HG02852 (cell line): ENCODE results near the gene ZFAND3.

Source experiments
- ATAC-seq: cut with Tn5 transposase; IDR thresholded peaks from one replicate; pipeline ENCODE4 v1.9.1; 2021; ENCODE audit warnings: mild to moderate bottlenecking, moderate library complexity; ENCODE audit not compliant: unreplicated experiment

ZFAND3 gene

GRCh38 chr6:38193481-38194281, 374.2 kb downstream of the ZFAND3 start:
- no peak for ATAC-seq

- ATAC-seq, result no peak
Observed at GRCh38 chr6:38194282-38194572, 374.7 kb downstream of the ZFAND3 start.

GRCh38 chr6:38194589-38194988, 375.1 kb downstream of the ZFAND3 start:
- no peak for ATAC-seq

DNA sequence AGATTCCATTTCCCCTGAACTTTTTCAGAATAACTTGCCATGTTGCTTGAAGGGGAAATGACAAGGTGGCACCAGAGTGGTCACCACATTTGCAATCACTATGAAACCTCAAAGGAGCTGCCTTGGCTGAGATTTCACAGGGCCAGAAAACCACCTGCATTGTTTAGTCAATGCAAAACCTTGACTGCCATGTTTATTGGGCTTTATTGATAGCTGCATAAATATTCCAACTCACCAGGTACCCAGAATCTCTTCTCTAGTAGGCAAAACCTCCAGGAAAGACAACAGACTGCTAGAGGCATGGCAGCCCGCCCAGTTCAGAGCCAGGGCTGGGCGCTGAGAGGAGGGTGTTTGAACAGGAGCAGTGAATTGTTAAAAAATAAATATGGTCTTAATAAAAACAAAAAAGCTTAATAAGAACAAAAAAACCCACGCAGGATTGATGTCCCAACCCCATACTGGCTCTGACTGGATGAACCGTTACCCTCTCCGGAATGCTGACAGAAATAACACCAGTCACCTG, 375.6 kb downstream of the ZFAND3 start:
- no peak for ATAC-seq

- no peak for ATAC-seq
Observed at GRCh38 chr6:38198219-38198618, 378.7 kb downstream of the ZFAND3 start.
